ENCODE measurements around the gene TAF4. TPM values are rescaled to one million over a fixed set of nuclear protein-coding genes. Genes with fewer than 3 reads are reported as not detected.

TAF4 gene
- total RNA-seq, 4 donors from 2014 or later, result 6.2 to 37.6 (median 10.7) TPM

- H3K27ac ChIP-seq, result no peak overlapping the region
- H3K4me1 ChIP-seq, result no peaks in the 10 kb centered on the region
- no peaks in the 10 kb centered on the region for H3K9me3 ChIP-seq
- H3K4me3 ChIP-seq, result no peak overlapping the region
- intact Hi-C loops (cut with DNase I; ENCODE audit: low total_unique reads), result no loop called here
- DNase-seq, result no peak
- no peaks in the 10 kb centered on the region for H3K27me3 ChIP-seq
- H3K36me3 ChIP-seq, result no peaks in the 10 kb centered on the region
- TF ChIP-seq CTCF (IDR thresholded peaks at IDR 0.05) (no peak), POLR2A (IDR thresholded peaks at IDR 0.05) (no peak)
Observed at GRCh38 chr20:62050166-62051120, 15.2 kb downstream of the TAF4 start.

GRCh38 chr20:62049342-62050165 lies 16.1 kb downstream of the TAF4 start:
- DNase-seq, result no peak
- no peaks in the 10 kb centered on the region for H3K27me3 ChIP-seq

GRCh38 chr20:62048821-62049291 lies 16.8 kb downstream of the TAF4 start:
- Histone ChIP-seq H3K4me3 (no peak overlapping the region), H3K36me3 (no peaks in the 10 kb centered on the region), H3K27ac (no peak overlapping the region), H3K4me1 (no peaks in the 10 kb centered on the region), H3K27me3 (no peaks in the 10 kb centered on the region), H3K9me3 (no peaks in the 10 kb centered on the region)
- DNase-seq, result no peak
- TF ChIP-seq CTCF (IDR thresholded peaks at IDR 0.05), result no peak
- TF ChIP-seq POLR2A (IDR thresholded peaks at IDR 0.05), result no peak
- intact Hi-C loops (cut with DNase I; ENCODE audit: low total_unique reads), result no loop called here

More at GRCh38 chr20:62049342-62050165, 16.1 kb downstream of the TAF4 start:
- Histone ChIP-seq H3K27ac (no peak overlapping the region), H3K4me3 (no peak overlapping the region), H3K36me3 (no peaks in the 10 kb centered on the region), H3K9me3 (no peaks in the 10 kb centered on the region), H3K4me1 (no peaks in the 10 kb centered on the region)
- TF ChIP-seq POLR2A (IDR thresholded peaks at IDR 0.05) (no peak), CTCF (IDR thresholded peaks at IDR 0.05) (no peak)
- intact Hi-C loops (cut with DNase I; ENCODE audit: low total_unique reads), result no loop called here

- H3K9me3 ChIP-seq, result no peaks in the 10 kb centered on the region
- DNase-seq, result no peak
- TF ChIP-seq POLR2A (IDR thresholded peaks at IDR 0.05), result no peak
- no peak for TF ChIP-seq CTCF (IDR thresholded peaks at IDR 0.05)
- no peaks in the 10 kb centered on the region for H3K36me3 ChIP-seq
- H3K27me3 ChIP-seq, result no peaks in the 10 kb centered on the region
- H3K4me3 ChIP-seq, result no peak overlapping the region
- H3K4me1 ChIP-seq, result no peaks in the 10 kb centered on the region
- intact Hi-C loops (cut with DNase I; ENCODE audit: low total_unique reads), result no loop called here
- no peak overlapping the region for H3K27ac ChIP-seq
Observed at GRCh38 chr20:62048346-62048761, 17.3 kb downstream of the TAF4 start.
